Measurements from ENCODE around the gene NDUFS5.
A peak's percentile ranks its signal among the peaks of the same experiment; 100 is the strongest.
"Not testable (repeated sequence)": the region's sequence is repeated elsewhere in the genome, so short reads cannot be mapped to it uniquely, and the experiment has no call there.

Gene NDUFS5

GRCh38 chr1:39016604-39017171, 9.5 kb upstream of the NDUFS5 start:
- DNase-seq = no peak

GRCh38 chr1:39017266-39017665, 8.9 kb upstream of the NDUFS5 start:
- no peak for DNase-seq

- DNase-seq = not testable (repeated sequence)
These were observed 5.7 kb upstream of the NDUFS5 start for GRCh38 chr1:39020494-39020893.

GRCh38 chr1:39021426-39021825, 4.7 kb upstream of the NDUFS5 start:
- no peak for DNase-seq

- no peak for DNase-seq
These were observed 3.0 kb upstream of the NDUFS5 start for GRCh38 chr1:39023140-39023539.

- DNase-seq = no peak
These were observed 837 bp downstream of the NDUFS5 start for GRCh38 chr1:39026866-39027507.

GRCh38 chr1:39034114-39034654, 8.0 kb downstream of the NDUFS5 start:
- no peak for DNase-seq

GRCh38 chr1:39036678-39037077, 10.5 kb downstream of the NDUFS5 start:
- DNase-seq = no peak

- no peak for DNase-seq
These were observed 17.4 kb downstream of the NDUFS5 start for GRCh38 chr1:39043513-39043912.

GRCh38 chr1:39044762-39045161, 18.6 kb downstream of the NDUFS5 start:
- DNase-seq = no peak

- DNase-seq = no peak
These were observed 19.1 kb downstream of the NDUFS5 start for GRCh38 chr1:39045231-39045630.

GRCh38 chr1:39046613-39047210, 20.6 kb downstream of the NDUFS5 start:
- no peak for DNase-seq

GRCh38 chr1:39047374-39048229, 21.5 kb downstream of the NDUFS5 start:
- DNase-seq = peak; percentile 65

- DNase-seq = no peak
These were observed 22.7 kb downstream of the NDUFS5 start for GRCh38 chr1:39048745-39049370.

GRCh38 chr1:39050001-39050400, 23.9 kb downstream of the NDUFS5 start:
- DNase-seq = no peak

GRCh38 chr1:39051193-39051850, 25.2 kb downstream of the NDUFS5 start:
- DNase-seq = not testable (repeated sequence)

GRCh38 chr1:39051956-39052355, 25.8 kb downstream of the NDUFS5 start:
- DNase-seq = no peak

- DNase-seq = not testable (repeated sequence)
These were observed 29.1 kb downstream of the NDUFS5 start for GRCh38 chr1:39055213-39055710.

GRCh38 chr1:39061516-39061915, 35.4 kb downstream of the NDUFS5 start:
- not testable (repeated sequence) for DNase-seq

- no peak for DNase-seq
These were observed 35.8 kb downstream of the NDUFS5 start for GRCh38 chr1:39061951-39062350.

GRCh38 chr1:39063191-39063590, 37.0 kb downstream of the NDUFS5 start:
- no peak for DNase-seq

GRCh38 chr1:39063775-39064174, 37.6 kb downstream of the NDUFS5 start:
- no peak for DNase-seq
